ENCODE measurements around the gene DVL1. TPM values are rescaled to one million over a fixed set of nuclear protein-coding genes. Genes with fewer than 3 reads are reported as not detected.

The DVL1 gene
- total and polyA plus RNA-seq, 10 of the 15 experiments (the other 5 are each of a cell fraction or from before 2014, with no cell fraction given) = 0.10 to 31.1 (median 4.6) TPM

GRCh38 chr1:1308756-1309250 lies 40.4 kb downstream of the DVL1 start:
- 2% methylated on average over 43 of the region's 66 CpGs for WGBS (ENCODE audit: insufficient coverage, insufficient replicate concordance, low lambda C conversion rate, missing lambda C conversion rate)
- FAIRE-seq (no peak), DNase-seq (ENCODE audit: low read depth, low spot score) (no peak), ATAC-seq (peak; percentile 1; the same call in 2 of the 3 replicates)
- Histone ChIP-seq H3K27ac (ENCODE audit: control insufficient read depth, insufficient read depth) (peak overlapping the region; percentile 58), H3K27me3 (replicated peaks in 1 of 2; ENCODE audit: control insufficient read depth in 2 of 2, insufficient read depth in 2 of 2, low read length in 1 of 2) (no peaks in the 10 kb centered on the region), H3K36me3 (ENCODE audit: control insufficient read depth in 2 of 2, insufficient read depth in 2 of 2, low read length in 1 of 2) (peaks cover 3 to 21% of the 10 kb centered on the region in 2 experiments; a peak in 3 of 4 replicates), H3K9me3 (replicated peaks; ENCODE audit: control insufficient read depth, insufficient read depth, low read length) (no peaks in the 10 kb centered on the region), H3K4me3 (peak overlapping the region; percentile 83), H2AFZ (ENCODE audit: control insufficient read depth, low read depth, low read length) (peak overlapping the region; percentile 79), H3K4me1 (ENCODE audit: control insufficient read depth, insufficient read depth, low read length) (peaks cover 27% of the 10 kb centered on the region), H3K4me2 (ENCODE audit: control insufficient read depth, insufficient read depth) (peak overlapping the region; percentile 86), H3K79me2 (ENCODE audit: control insufficient read depth, insufficient read depth, low read length) (peaks cover 26% of the 10 kb centered on the region), H4K20me1 (ENCODE audit: control insufficient read depth, insufficient read depth) (no peaks in the 10 kb centered on the region), H3K9ac (ENCODE audit: control insufficient read depth, insufficient read depth, low read length) (peak overlapping the region; percentile 77)
- in situ Hi-C loops (cut with MboI) = no loop called here
- ChIA-PET POLR2A (no interaction called here), CTCF (interaction anchor here (1.4 kb wide), 1 partner anchor 63 kb away, joined by 5 read pairs; no protein-coding TSS in a partner anchor), RAD21 (ENCODE audit: unreplicated experiment) (no interaction called here), SMC1A (ENCODE audit: uncharacterized antibody, unreplicated experiment) (no interaction called here)
- TF ChIP-seq ZNF24 (IDR thresholded peaks at IDR 0.05) (no peak), JUNB (IDR thresholded peaks at IDR 0.05) (no peak), SREBF2 (IDR thresholded peaks at IDR 0.05; ENCODE audit: low read length) (no peak), BHLHE40 (IDR thresholded peaks at IDR 0.05; ENCODE audit: borderline replicate concordance in 1 of 2, low read depth in 2 of 2, low read length in 1 of 2) (peak in 1 of 2 experiments; percentile 82; a peak in 2 of 4 replicates), LARP7 (IDR thresholded peaks at IDR 0.05) (0 out of 2 replicates have a peak, but pooled peaks have one; percentile 25), NR2F1 (conservative IDR thresholded peaks at IDR 0.05) (peak; percentile 17; the same call in 1 of the 2 replicates), RB1 (IDR thresholded peaks at IDR 0.05; ENCODE audit: borderline replicate concordance) (peak; percentile 33; the same call in 1 of the 2 replicates), NKRF (conservative IDR thresholded peaks at IDR 0.05) (peak; percentile 78; the same call in 1 of the 2 replicates), IKZF1 (conservative IDR thresholded peaks at IDR 0.05) (peak; percentile 52), GATAD2B (conservative IDR thresholded peaks at IDR 0.05; ENCODE audit: low read depth) (peak; percentile 20)
- intact Hi-C loops (cut with micrococcal nuclease; ENCODE audit: unreplicated experiment) = loop anchor here (2.0 to 5.0 kb wide), 2 partner anchors 66 to 192 kb away; partner anchors contain the start of genes AURKAIP1 and C1orf159
- TSS peak; percentile 70 for BruUV-seq (replicated peaks)
